Lower leg skin (tissue), 3 donors: Measurements from ENCODE around the gene DTX2.
"Not testable (repeated sequence)": the region's sequence is repeated elsewhere in the genome, so short reads cannot be mapped to it uniquely, and the experiment has no call there.

Experiments
- POLR2A ChIP-seq, 2 donors: fragments of 450-650 bp; IDR thresholded peaks; one replicate each; pipeline ENCODE4 v1.6.1; 2016 to 2017; ENCODE audit warnings: antibody characterized with exemption in 2 of 2, mild to moderate bottlenecking in 1 of 2, moderate library complexity in 1 of 2
- TF ChIP-seq, protein P1 (sequence below), 3 donors: fragments of 450-650 bp; IDR thresholded peaks; one replicate each; pipeline ENCODE4 v1.5.1; 2016; ENCODE audit warnings: antibody characterized with exemption in 3 of 3, mild to moderate bottlenecking in 3 of 3, moderate library complexity in 2 of 3

DNA sequence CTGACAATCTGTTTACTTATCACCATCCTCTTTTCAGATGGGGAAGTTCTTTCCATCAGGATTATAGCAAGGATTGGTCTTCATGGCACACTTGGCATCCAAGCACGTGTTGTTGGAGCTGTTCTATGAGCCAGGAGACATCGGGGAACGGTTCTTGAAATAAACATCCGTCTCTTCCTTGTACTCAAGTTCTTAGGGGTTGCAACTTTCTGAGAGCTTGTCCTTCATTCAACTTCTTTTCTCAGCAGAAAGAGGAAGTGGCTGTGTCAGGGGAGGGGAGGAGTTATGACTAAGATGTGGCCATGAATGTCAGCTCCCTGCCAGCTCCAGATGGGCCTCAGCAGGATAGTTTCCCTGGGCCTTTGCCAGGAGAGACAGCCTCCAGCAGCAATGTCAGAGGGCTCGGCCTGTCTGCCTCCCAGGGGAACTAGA, 15.9 kb upstream of the DTX2 start:
- TF ChIP-seq, protein P1, sequence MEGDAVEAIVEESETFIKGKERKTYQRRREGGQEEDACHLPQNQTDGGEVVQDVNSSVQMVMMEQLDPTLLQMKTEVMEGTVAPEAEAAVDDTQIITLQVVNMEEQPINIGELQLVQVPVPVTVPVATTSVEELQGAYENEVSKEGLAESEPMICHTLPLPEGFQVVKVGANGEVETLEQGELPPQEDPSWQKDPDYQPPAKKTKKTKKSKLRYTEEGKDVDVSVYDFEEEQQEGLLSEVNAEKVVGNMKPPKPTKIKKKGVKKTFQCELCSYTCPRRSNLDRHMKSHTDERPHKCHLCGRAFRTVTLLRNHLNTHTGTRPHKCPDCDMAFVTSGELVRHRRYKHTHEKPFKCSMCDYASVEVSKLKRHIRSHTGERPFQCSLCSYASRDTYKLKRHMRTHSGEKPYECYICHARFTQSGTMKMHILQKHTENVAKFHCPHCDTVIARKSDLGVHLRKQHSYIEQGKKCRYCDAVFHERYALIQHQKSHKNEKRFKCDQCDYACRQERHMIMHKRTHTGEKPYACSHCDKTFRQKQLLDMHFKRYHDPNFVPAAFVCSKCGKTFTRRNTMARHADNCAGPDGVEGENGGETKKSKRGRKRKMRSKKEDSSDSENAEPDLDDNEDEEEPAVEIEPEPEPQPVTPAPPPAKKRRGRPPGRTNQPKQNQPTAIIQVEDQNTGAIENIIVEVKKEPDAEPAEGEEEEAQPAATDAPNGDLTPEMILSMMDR (IDR thresholded peaks at IDR 0.05), result not testable (repeated sequence)
- TF ChIP-seq POLR2A (IDR thresholded peaks at IDR 0.05), result not testable (repeated sequence)
